ENCODE measurements around the gene FOXC1.

GRCh38 chr6:1630771-1631217, 21.1 kb downstream of the FOXC1 start:
- no peak for TF ChIP-seq EZH2phosphoT487 (IDR thresholded peaks at IDR 0.05; ENCODE audit: borderline replicate concordance, low read depth, low read length)
- TF ChIP-seq, protein P1, sequence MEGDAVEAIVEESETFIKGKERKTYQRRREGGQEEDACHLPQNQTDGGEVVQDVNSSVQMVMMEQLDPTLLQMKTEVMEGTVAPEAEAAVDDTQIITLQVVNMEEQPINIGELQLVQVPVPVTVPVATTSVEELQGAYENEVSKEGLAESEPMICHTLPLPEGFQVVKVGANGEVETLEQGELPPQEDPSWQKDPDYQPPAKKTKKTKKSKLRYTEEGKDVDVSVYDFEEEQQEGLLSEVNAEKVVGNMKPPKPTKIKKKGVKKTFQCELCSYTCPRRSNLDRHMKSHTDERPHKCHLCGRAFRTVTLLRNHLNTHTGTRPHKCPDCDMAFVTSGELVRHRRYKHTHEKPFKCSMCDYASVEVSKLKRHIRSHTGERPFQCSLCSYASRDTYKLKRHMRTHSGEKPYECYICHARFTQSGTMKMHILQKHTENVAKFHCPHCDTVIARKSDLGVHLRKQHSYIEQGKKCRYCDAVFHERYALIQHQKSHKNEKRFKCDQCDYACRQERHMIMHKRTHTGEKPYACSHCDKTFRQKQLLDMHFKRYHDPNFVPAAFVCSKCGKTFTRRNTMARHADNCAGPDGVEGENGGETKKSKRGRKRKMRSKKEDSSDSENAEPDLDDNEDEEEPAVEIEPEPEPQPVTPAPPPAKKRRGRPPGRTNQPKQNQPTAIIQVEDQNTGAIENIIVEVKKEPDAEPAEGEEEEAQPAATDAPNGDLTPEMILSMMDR (conservative IDR thresholded peaks at IDR 0.05; ENCODE audit: low read length), result no peak
